A549 (cell line): ENCODE measurements around the gene AAMP. TPM values are rescaled to one million over a fixed set of nuclear protein-coding genes. Genes with fewer than 3 reads are reported as not detected.

Experiments
- ATAC-seq, 2 experiments: fragments of 200-7000 bp in 1 of 2; fragments of >200 bp in 1 of 2; cut with Nextera tagmentation in 1 of 2; cut with Tn5 transposase in 1 of 2; 3 replicates each; pipeline versions ENCODE4 v1.8.0 to v1.9.1; 2018 to 2020; ENCODE audit warnings: mild to moderate bottlenecking in 1 of 2, moderate library complexity in 1 of 2
- CTCF ChIA-PET: fragments of 300-600 bp; sonication (Branson Sonifier 250); formaldehyde crosslinking; extraction: SDS; loops from one replicate; lab custom pipeline; 2021; ENCODE audit warnings: antibody characterized with exemption, inconsistent platforms; lab: Yijun Ruan, JAX
- POLR2A ChIA-PET: fragments of 350-600 bp; formaldehyde crosslinking; extraction: SDS; loops from one replicate; lab custom pipeline; 2021; ENCODE audit warnings: antibody characterized with exemption, inconsistent platforms; lab: Yijun Ruan, JAX
- DNase-seq, 2 experiments: peaks; one replicate each; pipeline versions ENCODE4 v3.0.0 to v3.0.0-alpha.2; 2011 to 2016; ENCODE audit warnings: low read depth in 1 of 2, low spot score in 1 of 2
- FAIRE-seq: peaks from 2 replicates; lab custom pipeline; 2011; peaks lifted over from hg19 to GRCh38; lab: Jason Lieb, UNC
- H3K27ac ChIP-seq, 2 experiments: fragments of >200 bp; sonication (Bioruptor Twin); formaldehyde crosslinking; 3 replicates each; pipeline ENCODE4 v1.5.1; 2016 to 2017
- H3K4me1 ChIP-seq: fragments of >200 bp; sonication (Bioruptor Twin); formaldehyde crosslinking; 3 replicates; pipeline ENCODE4 v1.6.1; 2016
- H3K4me2 ChIP-seq: fragments of >200 bp; sonication (Bioruptor Twin); formaldehyde crosslinking; 3 replicates; pipeline ENCODE4 v1.6.1; 2016
- H3K4me3 ChIP-seq: fragments of >200 bp; sonication (Bioruptor Twin); formaldehyde crosslinking; 3 replicates; pipeline ENCODE4 v1.5.1; 2016
- H3K9me3 ChIP-seq: fragments of >200 bp; sonication (Bioruptor Twin); formaldehyde crosslinking; 3 replicates; pipeline ENCODE4 v1.6.1; 2016
- BCL3 ChIP-seq: fragments of >200 bp; sonication (Bioruptor Twin); formaldehyde crosslinking; IDR thresholded peaks from 3 replicates; pipeline ENCODE4 v1.6.1; 2016
- CBX2 ChIP-seq: fragments of 200-600 bp; sonication (generic); IDR thresholded peaks from 2 replicates; pipeline ENCODE4 v1.6.1; 2016; ENCODE audit warnings: low read depth, mild to moderate bottlenecking, borderline replicate concordance
- CEBPB ChIP-seq, 2 experiments: fragments of >200 bp in 1 of 2; sonication (Bioruptor Twin) in 1 of 2; formaldehyde crosslinking in 1 of 2; IDR thresholded peaks; 2 replicates each; pipeline ENCODE4 v1.6.1; 2012 to 2016
- EP300 ChIP-seq, 2 experiments: fragments of >200 bp; sonication (Bioruptor Twin); formaldehyde crosslinking; IDR thresholded peaks; 2 replicates in 1 of 2; 3 replicates in 1 of 2; pipeline ENCODE4 v1.6.1; 2016 to 2017
- GATA3 ChIP-seq: IDR thresholded peaks from 2 replicates; pipeline ENCODE4 v1.6.1; 2012; ENCODE audit warnings: borderline replicate concordance
- JUN ChIP-seq, 2 experiments: fragments of >200 bp; sonication (Bioruptor Twin); formaldehyde crosslinking; IDR thresholded peaks; 2 replicates in 1 of 2; 3 replicates in 1 of 2; pipeline ENCODE4 v1.6.1; 2016 to 2017
- KDM1A ChIP-seq: fragments of 200-600 bp; sonication (generic); IDR thresholded peaks from 2 replicates; pipeline ENCODE4 v1.6.1; 2016; ENCODE audit warnings: low read depth, mild to moderate bottlenecking
- MAFK ChIP-seq: fragments of 450-650 bp; IDR thresholded peaks from 2 replicates; pipeline ENCODE4 v1.6.1; 2014; ENCODE audit not compliant: partially characterized antibody
- MAX ChIP-seq: IDR thresholded peaks from 2 replicates; pipeline ENCODE4 v1.6.1; 2012
- MYC ChIP-seq: IDR thresholded peaks from 2 replicates; pipeline ENCODE4 v1.6.1; 2012; ENCODE audit warnings: mild to moderate bottlenecking, inconsistent platforms, low read length, improper control_type of control experiment, borderline replicate concordance
- NFE2L2 ChIP-seq: fragments of 150-350 bp; conservative IDR thresholded peaks from 2 replicates; pipeline ENCODE4 v1.6.1; 2014; ENCODE audit warnings: low read length
- NPAS2 ChIP-seq: fragments of 250-450 bp; sonication (Bioruptor Pico); IDR thresholded peaks from 2 replicates; pipeline ENCODE4 v1.8.0; 2022; ENCODE audit warnings: mild to moderate bottlenecking, moderate library complexity, borderline replicate concordance
- NR3C1 ChIP-seq: fragments of >200 bp; sonication (Bioruptor Twin); formaldehyde crosslinking; IDR thresholded peaks from 3 replicates; pipeline ENCODE4 v1.6.1; 2017
- PBX3 ChIP-seq: IDR thresholded peaks from 2 replicates; pipeline ENCODE4 v1.6.1; 2012
- RAD21 ChIP-seq, 2 experiments: fragments of >200 bp in 1 of 2; sonication (Bioruptor Twin) in 1 of 2; formaldehyde crosslinking in 1 of 2; IDR thresholded peaks in 1 of 2; conservative IDR thresholded peaks in 1 of 2; 2 replicates in 1 of 2; 3 replicates in 1 of 2; pipeline ENCODE4 v1.6.1; 2012 to 2018; ENCODE audit warnings: inconsistent platforms in 1 of 2
- RCOR1 ChIP-seq: fragments of 150-350 bp; IDR thresholded peaks from 2 replicates; pipeline ENCODE4 v1.6.1; 2014; ENCODE audit warnings: antibody characterized with exemption, low read length, low read depth
- SMC3 ChIP-seq: fragments of >200 bp; sonication (Bioruptor Twin); formaldehyde crosslinking; IDR thresholded peaks from 3 replicates; pipeline ENCODE4 v1.6.1; 2018; ENCODE audit warnings: inconsistent platforms
- TP53 ChIP-seq: fragments of 250-450 bp; sonication (Bioruptor Pico); IDR thresholded peaks from 2 replicates; pipeline ENCODE4 v1.5.0; 2021; ENCODE audit warnings: mild to moderate bottlenecking, moderate library complexity
- ZFP36 ChIP-seq: fragments of 450-650 bp; IDR thresholded peaks from 2 replicates; pipeline ENCODE4 v1.6.1; 2014; ENCODE audit warnings: borderline replicate concordance; ENCODE audit not compliant: partially characterized antibody
- ZNF302 ChIP-seq: fragments of 250-450 bp; sonication (Bioruptor Pico); IDR thresholded peaks from 2 replicates; pipeline ENCODE4 v1.9.0; 2021; ENCODE audit warnings: inconsistent platforms, mild to moderate bottlenecking, moderate library complexity
- ZSCAN20 ChIP-seq: fragments of 250-450 bp; sonication (Bioruptor Pico); IDR thresholded peaks from 2 replicates; pipeline ENCODE4 v1.8.0; 2022; ENCODE audit warnings: mild to moderate bottlenecking, moderate library complexity
- WGBS: methylation state at CpG from one replicate; pipeline ENCODE4 v1.1.6; 2017; ENCODE audit errors: missing lambda C conversion rate; 5-methylcytosine and 5-hydroxymethylcytosine counted together
- polyA plus RNA-seq, 4 experiments: library from polyadenylated mRNA; depleted of rRNA in 3 of 4; stranded (reverse); fragments of >200 nt; fragmentation: RNase III in 1 of 4; extraction: RNeasy Plus Mini Kit Qiagen cat#74134 plus additional on column Dnase treatment in 1 of 4; gene quantifications; 2 replicates in 3 of 4; 3 replicates in 1 of 4; pipeline ENCODE4 v1.2.3, GENCODE V29; 2011 to 2017
- TF ChIP-seq, protein P1 (sequence below): fragments of >200 bp; sonication (Bioruptor Twin); formaldehyde crosslinking; IDR thresholded peaks from 3 replicates; pipeline ENCODE4 v1.5.1; 2016
- TF ChIP-seq, protein P2 (sequence below): IDR thresholded peaks from 2 replicates; pipeline ENCODE4 v1.6.1; 2012; ENCODE audit warnings: low read depth, borderline replicate concordance

Gene AAMP
- polyA plus RNA-seq, 2 of the 4 experiments (the other 2 are of a cell fraction): 82.0 to 173 TPM

- Histone ChIP-seq H3K27ac (no peak overlapping the region), H3K4me3 (no peak overlapping the region), H3K9me3 (no peaks in the 10 kb centered on the region), H3K4me2 (no peak overlapping the region), H3K4me1 (no peaks in the 10 kb centered on the region)
- ATAC-seq (no peak), FAIRE-seq (no peak), DNase-seq (no peak)
- POLR2A ChIA-PET: no interaction called here
- no peak for TF ChIP-seq MYC
- TF ChIP-seq CBX2: no peak
- TF ChIP-seq NFE2L2: no peak
- no peak for TF ChIP-seq KDM1A
- no peak for TF ChIP-seq NPAS2 (CRISPR knock-in tag)
- no peak for TF ChIP-seq NR3C1
- WGBS: 89% methylated on average over 1 of the region's 1 CpG
- CTCF ChIA-PET: interaction anchor here (0.9 to 1.4 kb wide), 3 partner anchors 13 to 20 kb away, joined by 3 to 5 read pairs (median 5); no protein-coding TSS in a partner anchor
Measured at GRCh38 chr2:218244204-218244603, 25.7 kb downstream of the AAMP start.

- CTCF ChIA-PET: no interaction called here
- Histone ChIP-seq H3K27ac (no peak overlapping the region), H3K4me1 (peaks cover 7% of the 10 kb centered on the region; the same call in 2 of the 3 replicates), H3K4me2 (no peak overlapping the region), H3K9me3 (no peaks in the 10 kb centered on the region), H3K4me3 (no peak overlapping the region)
- FAIRE-seq (no peak), DNase-seq (no peak), ATAC-seq (no peak)
- TF ChIP-seq RAD21 (conservative IDR thresholded peaks at IDR 0.05 in 1 of 2, IDR thresholded peaks at IDR 0.05 in 1 of 2): no peak
- POLR2A ChIA-PET: no interaction called here
- WGBS: 100% methylated on average over 1 of the region's 1 CpG
Measured at GRCh38 chr2:218238887-218239286, 31.1 kb downstream of the AAMP start.

DNA sequence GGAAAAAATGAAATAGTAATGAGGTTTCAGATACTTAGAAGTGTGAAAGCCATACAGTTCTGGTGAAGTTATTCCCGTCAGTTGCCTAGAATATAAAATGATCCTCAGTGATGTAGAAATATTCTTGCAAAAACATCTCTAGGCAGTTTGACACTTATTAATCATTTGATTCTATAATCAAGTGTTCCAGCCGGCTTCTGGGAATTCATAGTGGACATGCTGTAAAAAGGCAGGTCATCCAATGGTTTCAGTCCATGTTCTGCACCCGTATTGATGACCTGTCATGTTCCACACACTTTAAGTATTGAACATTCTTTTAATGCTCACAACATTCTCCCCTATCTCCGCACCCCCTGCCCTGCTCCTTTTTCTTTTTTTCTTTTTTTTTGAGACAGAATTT is 33.1 kb downstream of the AAMP start:
- WGBS: 93% methylated on average over 4 of the region's 4 CpGs
- TF ChIP-seq MAX: no peak
- TF ChIP-seq, all 56 proteins: peak for 0
- FAIRE-seq (no peak), ATAC-seq (no peak), DNase-seq (no peak)
- no peak overlapping the region for H3K4me2 ChIP-seq
- ChIA-PET POLR2A (no interaction called here), CTCF (no interaction called here)
- H3K4me3 ChIP-seq: no peak overlapping the region
- H3K27ac ChIP-seq: no peak overlapping the region
- H3K4me1 ChIP-seq: peaks cover 7% of the 10 kb centered on the region; the same call in 2 of the 3 replicates
- no peaks in the 10 kb centered on the region for H3K9me3 ChIP-seq

GRCh38 chr2:218235017-218235416 is 34.9 kb downstream of the AAMP start:
- ChIA-PET POLR2A (no interaction called here), CTCF (interaction anchor here (0.7 to 1.1 kb wide), 2 partner anchors 18 to 28 kb away, joined by 3 read pairs; no protein-coding TSS in a partner anchor)
- H3K4me2 ChIP-seq: no peak overlapping the region
- TF ChIP-seq BCL3 (no peak), SMC3 (no peak), PBX3 (no peak), GATA3 (no peak), MAFK (no peak), ZFP36 (no peak), ZSCAN20 (CRISPR knock-in tag) (no peak), NPAS2 (CRISPR knock-in tag) (no peak), TP53 (no peak), RCOR1 (no peak), ZNF302 (no peak), EP300 (IDR thresholded peaks at IDR 0.05) (no peak), JUN (IDR thresholded peaks at IDR 0.05) (no peak), CEBPB (IDR thresholded peaks at IDR 0.05) (no peak), MAX (no peak)
- TF ChIP-seq, protein P1, sequence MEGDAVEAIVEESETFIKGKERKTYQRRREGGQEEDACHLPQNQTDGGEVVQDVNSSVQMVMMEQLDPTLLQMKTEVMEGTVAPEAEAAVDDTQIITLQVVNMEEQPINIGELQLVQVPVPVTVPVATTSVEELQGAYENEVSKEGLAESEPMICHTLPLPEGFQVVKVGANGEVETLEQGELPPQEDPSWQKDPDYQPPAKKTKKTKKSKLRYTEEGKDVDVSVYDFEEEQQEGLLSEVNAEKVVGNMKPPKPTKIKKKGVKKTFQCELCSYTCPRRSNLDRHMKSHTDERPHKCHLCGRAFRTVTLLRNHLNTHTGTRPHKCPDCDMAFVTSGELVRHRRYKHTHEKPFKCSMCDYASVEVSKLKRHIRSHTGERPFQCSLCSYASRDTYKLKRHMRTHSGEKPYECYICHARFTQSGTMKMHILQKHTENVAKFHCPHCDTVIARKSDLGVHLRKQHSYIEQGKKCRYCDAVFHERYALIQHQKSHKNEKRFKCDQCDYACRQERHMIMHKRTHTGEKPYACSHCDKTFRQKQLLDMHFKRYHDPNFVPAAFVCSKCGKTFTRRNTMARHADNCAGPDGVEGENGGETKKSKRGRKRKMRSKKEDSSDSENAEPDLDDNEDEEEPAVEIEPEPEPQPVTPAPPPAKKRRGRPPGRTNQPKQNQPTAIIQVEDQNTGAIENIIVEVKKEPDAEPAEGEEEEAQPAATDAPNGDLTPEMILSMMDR: no peak
- TF ChIP-seq, protein P2, sequence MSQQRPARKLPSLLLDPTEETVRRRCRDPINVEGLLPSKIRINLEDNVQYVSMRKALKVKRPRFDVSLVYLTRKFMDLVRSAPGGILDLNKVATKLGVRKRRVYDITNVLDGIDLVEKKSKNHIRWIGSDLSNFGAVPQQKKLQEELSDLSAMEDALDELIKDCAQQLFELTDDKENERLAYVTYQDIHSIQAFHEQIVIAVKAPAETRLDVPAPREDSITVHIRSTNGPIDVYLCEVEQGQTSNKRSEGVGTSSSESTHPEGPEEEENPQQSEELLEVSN: no peak
- H3K9me3 ChIP-seq: no peaks in the 10 kb centered on the region
- H3K27ac ChIP-seq: no peak overlapping the region
- FAIRE-seq (no peak), ATAC-seq (no peak), DNase-seq (no peak)
- H3K4me3 ChIP-seq: no peak overlapping the region
- WGBS: 98% methylated on average over 2 of the region's 2 CpGs
- peaks cover 16% of the 10 kb centered on the region; the same call in 2 of the 3 replicates for H3K4me1 ChIP-seq
